Right cardiac atrium (tissue), 5 donors: ENCODE results near the gene STIM2. TPM values are rescaled to one million over a fixed set of nuclear protein-coding genes. Genes with fewer than 3 reads are reported as not detected.

Experiments used
- ATAC-seq, 2 donors: fragments of 200-7000 bp; cut with Tn5 transposase; one replicate each; pipeline versions ENCODE4 v1.8.0 to v1.9.1; 2020; ENCODE audit warnings: moderate library complexity in 2 of 2, mild to moderate bottlenecking in 1 of 2
- DNase-seq, 3 donors: peaks; one replicate each; pipeline ENCODE4 v3.0.0-alpha.2; 2020
- H3K27ac ChIP-seq: one replicate; pipeline ENCODE4 v1.5.1; 2013; ENCODE audit warnings: mild to moderate bottlenecking, low read length, control low read depth, moderate library complexity
- H3K27me3 ChIP-seq: one replicate; pipeline ENCODE4 v1.6.1; 2013; ENCODE audit not compliant: control insufficient read depth, insufficient read depth
- H3K4me1 ChIP-seq: one replicate; pipeline ENCODE4 v1.6.1; 2013; ENCODE audit warnings: low read length; ENCODE audit not compliant: control insufficient read depth, insufficient read depth
- H3K4me3 ChIP-seq: one replicate; pipeline ENCODE4 v1.5.1; 2013; ENCODE audit warnings: low read length, control low read depth
- H3K9me3 ChIP-seq: one replicate; pipeline ENCODE4 v1.6.1; 2013; ENCODE audit warnings: low read length; ENCODE audit not compliant: control insufficient read depth
- WGBS: extraction: QIAGEN DNeasy Blood & Tissue Kit; methylation state at CpG from one replicate; pipeline ENCODE4 v1.1.7; 2013; 5-methylcytosine and 5-hydroxymethylcytosine counted together
- intact Hi-C, 4 donors: fragments of 100-400 bp; cut with DNase I; formaldehyde crosslinking; loops; one replicate each; pipeline versions ENCODE4 v1.11.0 to v1.14.0; 2022 to 2023
- polyA plus RNA-seq: library from polyadenylated mRNA; stranded (reverse); fragments of 200-250 nt; gene quantifications from one replicate; pipeline ENCODE4 v1.2.3, GENCODE V29; 2013
- total RNA-seq, 4 donors: library from RNA; stranded (reverse); fragmentation: NEBNext Ultra II Directional; extraction: Animal tissue kit (Norgen Biotek cat#: 25700); gene quantifications; one replicate each; pipeline ENCODE4 v1.2.1, GENCODE V29; 2021
- donor health status: healthy with polysubstance abuse.
- donor health status: DM: no; HTN: yes; CAD: no.
- donor health status: DM: no; HTN: no; CAD: no.
- donor health status: DM: no; HTN: yes; CAD: no; lungs with severe emphysema.
- donor health status: DM: yes; HTN: yes; CAD: no.

The STIM2 gene
- total and polyA plus RNA-seq, 5 donors = 6.0 to 20.8 (median 15.6) TPM

GRCh38 chr4:27001398-27002164 lies 140.9 kb downstream of the STIM2 start:
- 99% methylated on average over 4 of the region's 4 CpGs for WGBS
- no peak overlapping the region for H3K27ac ChIP-seq
- H3K27me3 ChIP-seq = no peaks in the 10 kb centered on the region
- no peaks in the 10 kb centered on the region for H3K4me1 ChIP-seq
- intact Hi-C loops = loop anchor here in 2 of 4 donors (10.0 kb wide), 2 partner anchors 137 to 667 kb away; partner anchors contain the start of gene STIM2 (in 1 of the 2)
- DNase-seq (no peak), ATAC-seq (no peak)
- no peak overlapping the region for H3K4me3 ChIP-seq
- H3K9me3 ChIP-seq = no peaks in the 10 kb centered on the region

- no peak for ATAC-seq
- WGBS = 75% methylated on average over 5 of the region's 5 CpGs
- intact Hi-C loops = loop anchor here in 2 of 4 donors (10.0 kb wide), 2 partner anchors 139 to 669 kb away; partner anchors contain the start of gene STIM2 (in 1 of the 2)
Measured at GRCh38 chr4:27003642-27004113, 143.0 kb downstream of the STIM2 start.

GRCh38 chr4:27005501-27005900 lies 144.9 kb downstream of the STIM2 start:
- no peak for ATAC-seq
- intact Hi-C loops = loop anchor here in 3 of 4 donors (5.0 to 10.0 kb wide), 3 partner anchors 141 to 671 kb away; partner anchors contain the start of gene STIM2 (in 1 of the 3)
- H3K9me3 ChIP-seq = no peaks in the 10 kb centered on the region

More at GRCh38 chr4:27003642-27004113, 143.0 kb downstream of the STIM2 start:
- Histone ChIP-seq H3K4me3 (no peak overlapping the region), H3K27ac (no peak overlapping the region), H3K27me3 (no peaks in the 10 kb centered on the region), H3K9me3 (no peaks in the 10 kb centered on the region), H3K4me1 (no peaks in the 10 kb centered on the region)
- DNase-seq = no peak

GRCh38 chr4:27005905-27006590 lies 145.4 kb downstream of the STIM2 start:
- H3K4me3 ChIP-seq = no peak overlapping the region

More at GRCh38 chr4:27005501-27005900, 144.9 kb downstream of the STIM2 start:
- no peak for DNase-seq
- H3K27me3 ChIP-seq = no peaks in the 10 kb centered on the region
- H3K27ac ChIP-seq = no peak overlapping the region
- no peak overlapping the region for H3K4me3 ChIP-seq
- no peaks in the 10 kb centered on the region for H3K4me1 ChIP-seq

GRCh38 chr4:27006646-27007045 lies 146.0 kb downstream of the STIM2 start:
- Histone ChIP-seq H3K4me1 (no peaks in the 10 kb centered on the region), H3K4me3 (no peak overlapping the region), H3K27ac (no peak overlapping the region), H3K27me3 (no peaks in the 10 kb centered on the region), H3K9me3 (no peaks in the 10 kb centered on the region)
- ATAC-seq (no peak), DNase-seq (no peak)
- 18% methylated on average over 2 of the region's 2 CpGs for WGBS
- intact Hi-C loops = loop anchor here in 3 of 4 donors (5.0 to 10.0 kb wide), 3 partner anchors 142 to 672 kb away; partner anchors contain the start of gene STIM2 (in 1 of the 3)

More at GRCh38 chr4:27005905-27006590, 145.4 kb downstream of the STIM2 start:
- ATAC-seq (peak; percentile 24 to 45), DNase-seq (no peak)
- Histone ChIP-seq H3K27me3 (no peaks in the 10 kb centered on the region), H3K27ac (no peak overlapping the region), H3K9me3 (no peaks in the 10 kb centered on the region), H3K4me1 (no peaks in the 10 kb centered on the region)
- WGBS = 50% methylated on average over 10 of the region's 10 CpGs
- intact Hi-C loops = loop anchor here in 3 of 4 donors (5.0 to 10.0 kb wide), 3 partner anchors 141 to 671 kb away; partner anchors contain the start of gene STIM2 (in 1 of the 3)

- WGBS = 88% methylated on average over 3 of the region's 3 CpGs
- Histone ChIP-seq H3K4me1 (no peaks in the 10 kb centered on the region), H3K27ac (no peak overlapping the region), H3K9me3 (no peaks in the 10 kb centered on the region), H3K4me3 (no peak overlapping the region), H3K27me3 (no peaks in the 10 kb centered on the region)
- no peak for ATAC-seq
- DNase-seq = no peak
- intact Hi-C loops = loop anchor here in 3 of 4 donors (5.0 to 10.0 kb wide), 3 partner anchors 143 to 673 kb away; partner anchors contain the start of gene STIM2 (in 1 of the 3)
Measured at GRCh38 chr4:27007507-27007906, 146.9 kb downstream of the STIM2 start.

- Histone ChIP-seq H3K4me1 (no peaks in the 10 kb centered on the region), H3K27me3 (no peaks in the 10 kb centered on the region), H3K4me3 (no peak overlapping the region), H3K9me3 (no peaks in the 10 kb centered on the region), H3K27ac (no peak overlapping the region)
- 89% methylated on average over 4 of the region's 4 CpGs for WGBS
- DNase-seq = no peak
- ATAC-seq = no peak
- intact Hi-C loops = loop anchor here in 3 of 4 donors (5.0 to 10.0 kb wide), 3 partner anchors 144 to 674 kb away; partner anchors contain the start of gene STIM2 (in 1 of the 3)
Measured at GRCh38 chr4:27008679-27009078, 148.0 kb downstream of the STIM2 start.

- Histone ChIP-seq H3K27me3 (no peaks in the 10 kb centered on the region), H3K9me3 (no peaks in the 10 kb centered on the region), H3K27ac (no peak overlapping the region), H3K4me1 (no peaks in the 10 kb centered on the region), H3K4me3 (no peak overlapping the region)
- intact Hi-C loops = loop anchor here in 3 of 4 donors (5.0 to 10.0 kb wide), 3 partner anchors 145 to 675 kb away; partner anchors contain the start of gene STIM2 (in 1 of the 3)
- WGBS = 40% methylated on average over 4 of the region's 4 CpGs
- peak in 1 of 2 donors; percentile 33 for ATAC-seq
- DNase-seq = no peak
Measured at GRCh38 chr4:27009539-27009938, 148.9 kb downstream of the STIM2 start.

- Histone ChIP-seq H3K9me3 (no peaks in the 10 kb centered on the region), H3K27ac (no peak overlapping the region), H3K27me3 (no peaks in the 10 kb centered on the region), H3K4me1 (no peaks in the 10 kb centered on the region), H3K4me3 (no peak overlapping the region)
- intact Hi-C loops = loop anchor here in 2 of 4 donors (10.0 kb wide), 2 partner anchors 226 to 556 kb away; no protein-coding TSS in a partner anchor
- ATAC-seq (peak; percentile 72 to 76), DNase-seq (peak; percentile 58 to 69 (median 68))
- WGBS = 31% methylated on average over 6 of the region's 6 CpGs
Measured at GRCh38 chr4:27010334-27010940, 149.8 kb downstream of the STIM2 start.

- ATAC-seq (no peak), DNase-seq (no peak)
- WGBS = 78% methylated on average over 3 of the region's 3 CpGs
- no peak overlapping the region for H3K4me3 ChIP-seq
- intact Hi-C loops = loop anchor here in 2 of 4 donors (10.0 kb wide), 2 partner anchors 227 to 557 kb away; no protein-coding TSS in a partner anchor
- H3K9me3 ChIP-seq = no peaks in the 10 kb centered on the region
- H3K27me3 ChIP-seq = no peaks in the 10 kb centered on the region
- H3K27ac ChIP-seq = no peak overlapping the region
- no peaks in the 10 kb centered on the region for H3K4me1 ChIP-seq
Measured at GRCh38 chr4:27011401-27011800, 150.8 kb downstream of the STIM2 start.
